ENCODE results near the gene ZFAND4.

- TF ChIP-seq FOXP1 (CRISPR knock-in tag; IDR thresholded peaks at IDR 0.05; ENCODE audit: borderline replicate concordance) (no peak), CTCF (IDR thresholded peaks at IDR 0.05) (no peak)
Measured at GRCh38 chr10:45589868-45590267, 82.7 kb downstream of the ZFAND4 start.
